Mesendoderm (in vitro differentiated cells): ENCODE measurements around the gene MEF2C.
A peak's percentile ranks its signal among the peaks of the same experiment; 100 is the strongest.

Experiments used
- DNase-seq: peaks from one replicate; pipeline ENCODE4 v3.0.0; 2013
- H2AK5ac ChIP-seq: 2 replicates; pipeline ENCODE4 v1.6.1; 2013; ENCODE audit warnings: low read length, inconsistent platforms
- H2BK120ac ChIP-seq: 2 replicates; pipeline ENCODE4 v1.6.1; 2013; ENCODE audit warnings: low read depth, mild to moderate bottlenecking, low read length, moderate library complexity, mixed read lengths
- H2BK15ac ChIP-seq: replicated peaks from 2 replicates; pipeline ENCODE4 v1.6.1; 2013; ENCODE audit warnings: low read depth, mild to moderate bottlenecking, moderate library complexity
- H2BK5ac ChIP-seq: 2 replicates; pipeline ENCODE4 v1.6.1; 2013; ENCODE audit warnings: low read length, inconsistent platforms
- H3K18ac ChIP-seq: 2 replicates; pipeline ENCODE4 v1.6.1; 2013; ENCODE audit warnings: mild to moderate bottlenecking, low read length, mixed read lengths
- H3K23ac ChIP-seq: one replicate; pipeline ENCODE4 v1.6.1; 2013; ENCODE audit warnings: low read length
- H3K27ac ChIP-seq: 2 replicates; pipeline ENCODE4 v1.5.1; 2013; ENCODE audit warnings: low read depth, mild to moderate bottlenecking, inconsistent platforms, low read length, moderate library complexity
- H3K27me3 ChIP-seq: 2 replicates; pipeline ENCODE4 v1.6.1; 2013; ENCODE audit warnings: low read length, control low read depth, mild to moderate bottlenecking, inconsistent platforms; ENCODE audit not compliant: insufficient read depth, poor library complexity
- H3K36me3 ChIP-seq: 2 replicates; pipeline ENCODE4 v1.6.1; 2013; ENCODE audit warnings: low read length, inconsistent platforms; ENCODE audit not compliant: control insufficient read depth, insufficient read depth
- H3K4ac ChIP-seq: one replicate; pipeline ENCODE4 v1.6.1; 2013; ENCODE audit warnings: low read depth, mild to moderate bottlenecking, low read length, moderate library complexity
- H3K4me1 ChIP-seq: 2 replicates; pipeline ENCODE4 v1.6.1; 2013; ENCODE audit warnings: low read depth, low read length, inconsistent platforms; ENCODE audit not compliant: control insufficient read depth
- H3K4me2 ChIP-seq: 2 replicates; pipeline ENCODE4 v1.6.1; 2013; ENCODE audit warnings: low read length
- H3K4me3 ChIP-seq: 2 replicates; pipeline ENCODE4 v1.5.1; 2013; ENCODE audit warnings: mild to moderate bottlenecking, low read length
- H3K56ac ChIP-seq: one replicate; pipeline ENCODE4 v1.6.1; 2013; ENCODE audit warnings: low read length
- H3K79me1 ChIP-seq: 2 replicates; pipeline ENCODE4 v1.6.1; 2013; ENCODE audit warnings: low read length, inconsistent platforms
- H3K79me2 ChIP-seq: 2 replicates; pipeline ENCODE4 v1.6.1; 2013; ENCODE audit warnings: mild to moderate bottlenecking, low read length; ENCODE audit not compliant: control insufficient read depth, insufficient read depth
- H3K9ac ChIP-seq: 2 replicates; pipeline ENCODE4 v1.6.1; 2013; ENCODE audit warnings: low read length, inconsistent platforms
- H4K5ac ChIP-seq: one replicate; pipeline ENCODE4 v1.6.1; 2013; ENCODE audit warnings: low read length
- H4K8ac ChIP-seq: one replicate; pipeline ENCODE4 v1.6.1; 2013; ENCODE audit warnings: low read depth, mild to moderate bottlenecking, control low read depth, low read length, moderate library complexity
- WGBS: extraction: QIAGEN DNeasy Blood & Tissue Kit; methylation state at CpG from one replicate; pipeline ENCODE4 v1.1.7; 2013; ENCODE audit warnings: low lambda C conversion rate, missing lambda C conversion rate; ENCODE audit not compliant: insufficient coverage; ENCODE audit errors: extremely low coverage; 5-methylcytosine and 5-hydroxymethylcytosine counted together

Gene MEF2C

DNA sequence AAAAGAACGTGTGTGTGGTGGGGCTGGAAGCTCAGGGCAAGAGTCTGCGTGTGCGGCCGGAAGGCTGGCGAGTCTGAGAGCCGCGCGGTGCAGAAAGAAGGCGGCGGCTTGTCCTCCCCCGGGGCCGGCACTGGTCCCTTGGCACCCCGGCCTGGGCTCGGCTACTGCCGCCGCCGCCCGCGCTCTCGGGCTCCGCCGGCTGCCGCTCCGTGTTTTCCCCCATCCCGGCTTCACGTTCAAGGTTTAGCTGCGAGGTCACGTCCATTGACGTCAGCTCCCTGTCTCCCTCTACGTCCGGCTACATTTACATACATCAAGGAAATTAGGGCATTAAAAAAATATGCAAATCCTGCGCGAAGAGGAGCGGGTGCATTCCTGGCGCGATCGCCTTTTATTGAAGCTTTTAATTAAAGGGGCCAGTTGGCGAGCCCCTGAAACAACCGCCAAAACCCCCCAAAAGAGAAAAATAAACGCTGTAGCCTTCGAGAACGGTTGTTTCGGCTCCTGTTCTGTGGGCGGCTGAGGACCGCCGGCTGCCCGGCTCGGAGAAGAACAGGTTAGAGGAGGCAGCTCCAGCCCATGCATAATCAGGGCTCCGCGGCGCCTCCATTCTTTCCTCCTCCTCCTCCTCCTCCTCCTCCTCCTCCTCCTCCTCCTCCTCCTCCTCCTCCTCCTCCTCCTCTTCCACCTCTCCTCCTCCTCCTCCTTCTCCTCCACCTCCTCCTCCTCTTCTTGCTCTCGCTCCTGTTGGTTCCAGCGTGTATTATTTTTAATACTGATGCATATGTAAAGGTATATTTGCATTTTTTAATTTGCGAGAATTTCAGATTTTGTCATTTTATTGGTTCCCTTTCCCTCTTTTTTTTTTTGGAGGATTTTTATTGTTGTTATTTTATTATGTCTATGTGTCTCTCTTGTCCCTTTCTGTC, 207.0 kb downstream of the MEF2C start:
- H3K4ac ChIP-seq, result no peak overlapping the region
- H2BK5ac ChIP-seq, result no peak overlapping the region
- H3K9ac ChIP-seq, result no peak overlapping the region
- no peaks in the 10 kb centered on the region for H3K79me1 ChIP-seq
- no peak overlapping the region for H3K23ac ChIP-seq
- no peaks in the 10 kb centered on the region for H3K36me3 ChIP-seq
- no peak overlapping the region for H3K4me3 ChIP-seq
- no peak overlapping the region for H2BK15ac ChIP-seq
- no peak overlapping the region for H2BK120ac ChIP-seq
- no peak overlapping the region for H3K18ac ChIP-seq
- no peak overlapping the region for H2AK5ac ChIP-seq
- peak; percentile 93 for DNase-seq
- H3K4me1 ChIP-seq, result peaks cover 2% of the 10 kb centered on the region
- H3K27ac ChIP-seq, result no peak overlapping the region
- H3K4me2 ChIP-seq, result peak overlapping the region; percentile 57
- H3K79me2 ChIP-seq, result no peaks in the 10 kb centered on the region
- no peak overlapping the region for H4K8ac ChIP-seq
- no CpG with 5 or more reads among the region's 54 CpGs for WGBS
- peaks cover 57% of the 10 kb centered on the region for H3K27me3 ChIP-seq
- no peak overlapping the region for H4K5ac ChIP-seq
- peak overlapping the region; percentile 44 for H3K56ac ChIP-seq

DNA sequence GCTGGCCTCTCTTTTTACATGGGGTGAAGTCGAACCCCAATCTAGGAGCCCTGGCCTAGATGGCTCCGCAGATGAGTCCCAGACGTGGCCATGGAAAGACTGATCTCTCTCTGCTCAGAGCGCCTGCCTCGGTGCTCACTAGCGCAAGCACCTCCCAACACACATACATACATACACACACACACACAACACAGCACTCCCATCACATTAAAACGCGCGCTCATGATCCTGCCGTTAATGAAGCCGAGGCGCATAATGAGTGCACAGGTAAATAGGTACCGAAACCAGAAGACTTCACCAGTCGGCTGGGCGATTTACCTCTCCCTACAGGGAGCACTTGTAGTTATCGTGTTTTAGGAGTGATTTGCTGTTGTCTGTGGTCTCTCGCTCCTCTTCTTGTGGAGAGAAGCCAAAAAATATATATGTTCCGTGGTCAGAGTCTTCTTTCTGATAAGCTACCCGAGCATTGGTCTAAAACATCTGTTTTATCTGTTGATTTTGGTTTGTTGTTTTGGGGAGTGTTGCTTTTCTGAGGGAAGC, 207.7 kb downstream of the MEF2C start:
- H2BK5ac ChIP-seq, result no peak overlapping the region
- no peaks in the 10 kb centered on the region for H3K36me3 ChIP-seq
- peaks cover 52% of the 10 kb centered on the region for H3K27me3 ChIP-seq
- no peak overlapping the region for H2AK5ac ChIP-seq
- H3K27ac ChIP-seq, result no peak overlapping the region
- H3K4me2 ChIP-seq, result peak overlapping the region; percentile 57
- no peak overlapping the region for H3K18ac ChIP-seq
- no peak overlapping the region for H2BK15ac ChIP-seq
- no peak overlapping the region for H4K8ac ChIP-seq
- no CpG with 5 or more reads among the region's 19 CpGs for WGBS
- no peak overlapping the region for H2BK120ac ChIP-seq
- no peak overlapping the region for H3K4ac ChIP-seq
- H3K9ac ChIP-seq, result peak overlapping the region; percentile 14
- H3K56ac ChIP-seq, result peak overlapping the region; percentile 44
- H3K79me2 ChIP-seq, result no peaks in the 10 kb centered on the region
- no peak overlapping the region for H3K4me3 ChIP-seq
- DNase-seq, result no peak
- H4K5ac ChIP-seq, result no peak overlapping the region
- no peaks in the 10 kb centered on the region for H3K79me1 ChIP-seq
- no peak overlapping the region for H3K23ac ChIP-seq
- peaks cover 2% of the 10 kb centered on the region for H3K4me1 ChIP-seq

DNA sequence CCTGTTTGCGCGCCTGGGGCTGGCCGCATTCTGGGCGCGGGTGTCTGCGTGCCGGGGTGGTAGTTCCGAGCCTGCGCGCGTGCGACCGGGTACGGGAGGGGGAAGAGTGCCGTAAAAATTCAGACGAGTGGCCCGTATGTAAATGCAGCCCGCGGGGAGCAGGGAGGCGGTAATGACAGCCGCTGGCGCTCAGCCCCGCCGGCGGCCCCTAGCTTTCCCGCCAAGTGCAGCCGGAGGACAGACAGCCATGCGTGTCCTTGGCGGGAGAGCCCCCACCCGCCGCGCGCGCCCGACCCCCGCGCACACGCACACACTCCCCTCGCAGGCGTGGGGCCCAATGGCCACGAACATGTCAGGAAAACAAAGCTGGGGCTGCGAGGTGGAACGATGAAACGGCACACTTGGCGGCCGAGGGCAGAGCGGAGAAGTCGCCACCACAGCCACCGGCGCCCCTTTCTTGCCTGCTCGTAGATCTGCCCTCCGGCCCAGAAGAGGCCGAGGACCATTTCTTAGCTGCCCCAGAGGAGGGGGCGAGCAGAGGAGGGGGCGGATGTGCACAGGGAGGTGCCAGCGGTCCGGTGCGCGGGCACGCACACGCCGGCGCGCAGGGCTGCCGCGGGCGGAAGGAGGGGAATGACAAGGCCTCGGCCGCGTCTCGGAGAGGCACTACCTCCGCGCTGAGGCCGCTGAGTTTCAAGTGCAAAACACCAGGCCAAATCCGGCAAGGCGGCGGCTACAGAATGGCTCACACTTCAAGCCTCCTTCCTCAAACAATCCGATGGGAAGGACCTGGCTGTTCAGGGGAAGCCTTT, 208.4 kb downstream of the MEF2C start:
- peak overlapping the region; percentile 14 for H3K9ac ChIP-seq
- H3K27ac ChIP-seq, result no peak overlapping the region
- peaks cover 48% of the 10 kb centered on the region for H3K27me3 ChIP-seq
- H3K4me2 ChIP-seq, result peak overlapping the region; percentile 57
- no peak overlapping the region for H3K23ac ChIP-seq
- no peaks in the 10 kb centered on the region for H3K79me1 ChIP-seq
- no peak overlapping the region for H2BK15ac ChIP-seq
- no peak overlapping the region for H2AK5ac ChIP-seq
- no peak overlapping the region for H4K8ac ChIP-seq
- H3K18ac ChIP-seq, result no peak overlapping the region
- peaks cover 2% of the 10 kb centered on the region for H3K4me1 ChIP-seq
- H4K5ac ChIP-seq, result no peak overlapping the region
- H3K79me2 ChIP-seq, result no peaks in the 10 kb centered on the region
- H3K4ac ChIP-seq, result no peak overlapping the region
- H2BK120ac ChIP-seq, result no peak overlapping the region
- H2BK5ac ChIP-seq, result no peak overlapping the region
- peak overlapping the region; percentile 69 for H3K56ac ChIP-seq
- WGBS, result no CpG with 5 or more reads among the region's 78 CpGs
- peak overlapping the region; percentile 0 for H3K4me3 ChIP-seq
- DNase-seq, result peak; percentile 85
- H3K36me3 ChIP-seq, result no peaks in the 10 kb centered on the region

DNA sequence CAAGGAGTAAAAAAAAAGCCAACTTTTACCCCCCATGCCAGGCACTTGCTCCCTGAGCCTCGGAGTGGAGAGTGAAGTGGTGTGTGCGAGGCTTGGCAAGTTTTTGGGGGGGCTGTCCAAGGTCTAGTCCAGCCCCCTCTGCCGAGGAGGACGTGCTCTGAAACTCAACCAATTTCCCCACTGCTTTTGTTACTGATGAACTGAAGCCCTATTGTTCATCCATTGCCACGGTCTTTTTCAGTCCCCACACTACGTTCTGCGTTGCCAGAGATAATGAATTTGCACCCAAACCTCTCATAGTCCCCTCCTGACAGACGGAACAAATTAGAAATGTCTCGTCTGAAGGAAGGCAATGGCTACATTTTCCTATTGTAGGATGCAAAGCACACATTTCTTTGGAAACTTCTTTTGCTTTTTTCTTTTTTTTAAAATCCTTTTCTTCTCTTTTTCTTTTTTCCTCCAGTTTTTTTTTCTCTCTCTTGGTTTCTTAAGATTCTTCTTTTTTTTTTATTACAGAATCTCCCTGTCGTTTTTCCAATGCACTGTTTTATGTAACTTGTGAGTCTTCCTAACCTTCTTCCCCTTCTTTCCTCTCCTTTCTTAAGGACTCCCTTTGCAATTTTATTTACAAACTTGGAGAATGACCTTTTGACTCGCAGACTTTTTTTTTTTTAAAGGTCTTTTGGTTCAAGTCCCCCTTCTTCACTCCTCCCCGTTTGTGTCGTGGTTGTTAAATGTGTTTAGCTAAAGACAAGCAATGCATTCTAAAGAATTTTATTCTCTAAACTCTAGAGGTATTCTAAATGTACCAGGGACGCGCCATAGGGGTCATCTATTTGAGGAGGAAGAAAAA, 209.5 kb downstream of the MEF2C start:
- H3K27ac ChIP-seq, result no peak overlapping the region
- WGBS, result no CpG with 5 or more reads among the region's 15 CpGs
- H3K79me2 ChIP-seq, result no peaks in the 10 kb centered on the region
- peak overlapping the region; percentile 57 for H3K4me2 ChIP-seq
- H2BK15ac ChIP-seq, result no peak overlapping the region
- H3K27me3 ChIP-seq, result peaks cover 43% of the 10 kb centered on the region
- no peak overlapping the region for H3K56ac ChIP-seq
- H3K9ac ChIP-seq, result no peak overlapping the region
- H3K36me3 ChIP-seq, result no peaks in the 10 kb centered on the region
- no peak overlapping the region for H4K5ac ChIP-seq
- peaks cover 2% of the 10 kb centered on the region for H3K4me1 ChIP-seq
- no peak overlapping the region for H3K4me3 ChIP-seq
- no peak overlapping the region for H3K18ac ChIP-seq
- H3K4ac ChIP-seq, result no peak overlapping the region
- H4K8ac ChIP-seq, result no peak overlapping the region
- no peaks in the 10 kb centered on the region for H3K79me1 ChIP-seq
- no peak overlapping the region for H3K23ac ChIP-seq
- H2BK5ac ChIP-seq, result no peak overlapping the region
- DNase-seq, result no peak
- H2BK120ac ChIP-seq, result no peak overlapping the region
- H2AK5ac ChIP-seq, result no peak overlapping the region

DNA sequence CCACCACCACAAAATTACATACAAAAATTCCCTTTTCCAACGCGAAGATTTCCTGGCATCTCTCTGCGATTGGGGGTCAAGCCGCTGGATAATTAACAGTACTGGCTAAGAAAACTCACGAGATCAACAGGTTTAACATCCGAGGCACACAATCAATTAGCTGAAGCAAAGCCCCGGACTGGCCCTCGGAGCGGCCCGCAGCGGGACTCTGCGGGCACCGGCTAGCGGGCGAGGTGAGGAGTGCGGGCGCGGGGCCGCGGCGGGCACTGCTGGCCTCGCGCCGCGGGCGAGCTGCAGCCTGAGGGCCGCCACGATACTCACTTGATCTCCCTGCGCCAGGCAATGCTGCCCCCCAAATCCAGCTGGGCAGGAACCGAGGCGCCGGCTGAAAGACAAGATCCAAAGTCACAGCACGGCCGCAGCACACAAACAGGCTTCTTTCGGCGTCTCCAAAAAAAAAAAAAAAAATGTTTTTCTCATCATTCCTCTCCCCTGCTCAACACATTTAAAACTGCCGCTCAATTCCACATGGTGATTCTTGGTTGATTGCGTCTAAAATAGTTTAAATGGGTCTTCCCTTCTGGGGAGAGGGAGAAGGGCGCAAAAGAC, 210.2 kb downstream of the MEF2C start:
- Histone ChIP-seq H3K23ac (no peak overlapping the region), H3K4me1 (peaks cover 2% of the 10 kb centered on the region), H3K18ac (no peak overlapping the region), H3K4me3 (no peak overlapping the region), H2BK120ac (no peak overlapping the region), H3K79me1 (no peaks in the 10 kb centered on the region), H2BK5ac (no peak overlapping the region), H3K4ac (no peak overlapping the region), H3K79me2 (no peaks in the 10 kb centered on the region), H3K27ac (no peak overlapping the region), H3K36me3 (no peaks in the 10 kb centered on the region), H4K5ac (no peak overlapping the region), H3K56ac (no peak overlapping the region), H3K9ac (no peak overlapping the region), H2BK15ac (no peak overlapping the region), H3K27me3 (peaks cover 45% of the 10 kb centered on the region), H2AK5ac (no peak overlapping the region), H3K4me2 (peak overlapping the region; percentile 16), H4K8ac (no peak overlapping the region)
- peak; percentile 63 for DNase-seq
- no CpG with 5 or more reads among the region's 39 CpGs for WGBS
